NCI-H1417 (cell line): Measurements from ENCODE around the gene USP32.
A peak's percentile ranks its signal among the peaks of the same experiment; 100 is the strongest.

ENCODE experiments used
- DNase-seq, 3 experiments: peaks; one replicate each; lab custom pipeline; 2025; lab: John Stamatoyannopoulos, UW

The USP32 gene

DNA sequence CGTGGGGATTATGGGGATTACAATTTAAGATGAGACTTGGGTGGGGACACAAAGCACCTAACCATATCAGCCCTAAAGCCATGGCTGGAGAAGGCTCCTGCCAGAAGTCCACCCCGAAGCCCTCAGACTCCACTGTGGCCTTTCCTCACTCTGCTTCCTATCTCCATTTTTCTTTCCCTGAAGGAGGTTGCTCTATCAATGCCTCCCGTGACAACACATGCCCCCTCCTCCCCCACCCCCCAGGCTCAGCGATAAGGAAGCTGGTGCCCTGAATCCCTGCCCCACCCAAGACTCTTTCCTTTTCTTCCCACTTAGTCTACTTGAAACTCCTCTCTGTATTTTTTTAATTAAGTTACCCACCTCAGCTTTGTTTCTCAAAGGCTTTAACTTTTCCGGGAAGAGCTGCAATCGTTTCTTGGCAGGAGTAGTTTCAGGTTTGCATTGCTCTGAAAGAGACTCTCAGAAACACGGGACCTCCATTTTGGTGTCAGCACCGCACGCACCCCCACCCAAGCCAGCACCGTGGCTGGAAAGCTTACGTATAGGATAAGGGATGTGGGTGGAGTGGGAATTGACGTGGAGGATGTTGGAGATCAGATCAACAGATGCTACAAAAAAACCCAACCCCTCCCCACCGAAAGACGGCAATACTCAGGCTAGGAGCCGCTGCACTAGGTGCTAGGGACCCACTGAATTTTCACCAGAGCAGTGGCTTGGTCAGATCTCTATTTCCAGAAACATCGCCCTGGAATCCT is 257.4 kb downstream of the USP32 start:
- DNase-seq: peak in 1 of 3 experiments; percentile 32

- DNase-seq: no peak
Measured at GRCh38 chr17:60130466-60130865, 261.5 kb downstream of the USP32 start.

DNA sequence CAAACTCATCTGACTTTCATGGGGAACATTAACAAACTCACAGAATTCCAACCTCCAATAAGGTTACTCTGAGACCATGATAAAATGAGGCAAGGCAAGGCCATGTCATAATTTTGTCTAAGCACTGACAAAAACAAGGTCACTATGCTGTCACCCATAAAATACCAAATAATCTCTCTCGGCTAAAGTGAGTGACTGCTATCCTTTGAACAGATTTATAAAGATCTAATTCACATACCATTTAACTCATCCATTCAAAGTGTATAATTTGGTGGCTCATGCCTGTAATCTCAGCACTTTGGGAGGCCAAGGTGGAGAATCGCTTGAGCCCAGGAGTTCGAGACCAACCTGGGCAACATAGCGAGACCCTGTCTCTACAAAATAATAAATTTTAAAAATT is 262.8 kb downstream of the USP32 start:
- DNase-seq: no peak
